NCI-H1417 (cell line): ENCODE results near the gene UVSSA.
"Not testable (repeated sequence)": the region's sequence is repeated elsewhere in the genome, so short reads cannot be mapped to it uniquely, and the experiment has no call there.

Experiments
- DNase-seq, 3 experiments: peaks; one replicate each; lab custom pipeline; 2025; lab: John Stamatoyannopoulos, UW

UVSSA gene

GRCh38 chr4:1317177-1318045 lies 29.6 kb upstream of the UVSSA start:
- DNase-seq: no peak

DNA sequence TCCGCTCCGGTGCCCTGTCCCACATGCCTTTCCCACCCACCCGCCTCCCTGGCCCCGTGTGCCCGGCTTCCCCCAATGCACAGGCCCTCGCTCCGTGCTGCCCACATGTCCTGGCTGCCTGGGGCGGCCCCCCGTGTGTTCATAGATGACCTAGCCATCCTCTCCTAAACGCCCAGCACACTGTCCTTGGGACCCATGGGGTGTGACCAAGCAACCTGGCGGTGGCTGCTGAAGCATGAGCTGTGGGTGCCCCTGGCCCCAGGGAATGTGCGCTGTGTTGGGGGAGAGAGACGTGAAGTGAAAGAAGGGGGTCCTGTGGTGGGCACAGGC lies 29.0 kb upstream of the UVSSA start:
- DNase-seq: no peak

DNA sequence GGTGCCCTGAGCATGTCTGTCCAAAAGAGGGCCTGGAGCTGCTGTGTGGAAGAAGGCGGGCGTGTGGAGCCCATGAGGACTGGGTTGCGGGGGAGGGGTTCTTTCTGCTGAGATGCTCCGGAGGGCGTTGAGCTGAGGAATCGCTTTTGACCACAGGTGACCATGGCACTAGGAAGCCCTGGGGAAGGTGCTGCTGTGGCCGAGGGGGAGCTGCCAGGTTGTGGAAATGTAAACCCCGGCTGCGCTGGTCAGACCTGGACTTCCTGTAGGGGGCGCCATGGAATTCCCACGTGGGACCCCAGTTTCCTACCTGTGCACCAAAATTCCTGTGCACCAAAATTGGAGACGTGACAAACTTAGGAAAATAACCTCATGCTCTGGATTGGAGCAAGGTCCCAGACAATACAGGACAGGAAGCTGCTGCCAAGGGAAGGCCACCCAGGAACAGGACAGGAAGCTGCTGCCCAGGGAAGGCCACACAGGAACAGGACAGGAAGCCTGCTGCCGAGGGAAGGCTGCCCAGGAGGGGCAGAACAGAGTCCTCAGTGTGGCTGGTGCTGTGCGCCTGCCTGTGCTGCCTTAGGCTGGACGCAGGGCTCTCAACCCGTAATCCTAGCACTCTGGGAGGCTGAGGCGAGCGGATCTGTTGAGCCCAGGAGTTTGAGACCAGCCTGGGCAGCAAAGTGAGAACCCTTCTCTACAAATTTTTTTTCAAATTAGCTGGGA lies 28.4 kb upstream of the UVSSA start:
- no peak for DNase-seq

DNA sequence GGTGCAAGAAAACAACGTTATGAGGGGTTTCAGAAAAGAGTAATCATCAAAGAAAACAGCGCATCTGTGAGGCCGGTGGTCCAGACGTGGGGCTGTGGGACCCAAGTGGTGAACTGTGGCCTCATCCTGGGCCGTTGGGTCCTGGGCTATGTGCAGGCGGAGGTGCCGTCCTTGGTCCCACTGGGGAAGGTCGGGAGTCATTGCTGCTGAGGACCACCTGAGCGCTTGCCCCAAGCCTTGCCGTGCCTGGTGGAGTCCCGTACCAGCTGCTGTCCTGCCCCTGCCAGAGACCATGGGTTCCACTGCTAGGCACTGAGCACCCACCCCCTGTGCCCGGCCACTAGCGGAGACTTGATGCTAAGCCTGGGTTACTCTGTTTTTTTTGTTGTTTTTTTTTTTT lies 25.5 kb upstream of the UVSSA start:
- no peak for DNase-seq

- no peak for DNase-seq
Observed at GRCh38 chr4:1321946-1322650, 24.9 kb upstream of the UVSSA start.

GRCh38 chr4:1323280-1323634 lies 23.8 kb upstream of the UVSSA start:
- no peak for DNase-seq

- DNase-seq: no peak
Observed at GRCh38 chr4:1323635-1324442, 23.2 kb upstream of the UVSSA start.

GRCh38 chr4:1324443-1325175 lies 22.4 kb upstream of the UVSSA start:
- DNase-seq: not testable (repeated sequence)

DNA sequence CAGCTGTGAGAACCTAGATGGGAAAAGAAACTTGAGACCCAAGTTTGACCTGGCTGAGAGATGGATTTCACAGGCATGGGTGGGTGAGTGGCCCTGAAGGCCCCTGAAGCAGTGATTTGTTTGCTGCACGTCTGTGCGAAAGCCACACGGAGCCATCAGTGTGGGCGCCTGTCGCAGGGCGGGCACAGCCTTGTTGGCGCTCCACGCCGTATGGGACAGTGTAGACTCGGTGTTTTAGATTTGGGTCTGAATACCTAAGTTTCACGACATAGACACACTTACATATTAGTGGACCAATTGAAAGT lies 21.9 kb upstream of the UVSSA start:
- DNase-seq: no peak

DNA sequence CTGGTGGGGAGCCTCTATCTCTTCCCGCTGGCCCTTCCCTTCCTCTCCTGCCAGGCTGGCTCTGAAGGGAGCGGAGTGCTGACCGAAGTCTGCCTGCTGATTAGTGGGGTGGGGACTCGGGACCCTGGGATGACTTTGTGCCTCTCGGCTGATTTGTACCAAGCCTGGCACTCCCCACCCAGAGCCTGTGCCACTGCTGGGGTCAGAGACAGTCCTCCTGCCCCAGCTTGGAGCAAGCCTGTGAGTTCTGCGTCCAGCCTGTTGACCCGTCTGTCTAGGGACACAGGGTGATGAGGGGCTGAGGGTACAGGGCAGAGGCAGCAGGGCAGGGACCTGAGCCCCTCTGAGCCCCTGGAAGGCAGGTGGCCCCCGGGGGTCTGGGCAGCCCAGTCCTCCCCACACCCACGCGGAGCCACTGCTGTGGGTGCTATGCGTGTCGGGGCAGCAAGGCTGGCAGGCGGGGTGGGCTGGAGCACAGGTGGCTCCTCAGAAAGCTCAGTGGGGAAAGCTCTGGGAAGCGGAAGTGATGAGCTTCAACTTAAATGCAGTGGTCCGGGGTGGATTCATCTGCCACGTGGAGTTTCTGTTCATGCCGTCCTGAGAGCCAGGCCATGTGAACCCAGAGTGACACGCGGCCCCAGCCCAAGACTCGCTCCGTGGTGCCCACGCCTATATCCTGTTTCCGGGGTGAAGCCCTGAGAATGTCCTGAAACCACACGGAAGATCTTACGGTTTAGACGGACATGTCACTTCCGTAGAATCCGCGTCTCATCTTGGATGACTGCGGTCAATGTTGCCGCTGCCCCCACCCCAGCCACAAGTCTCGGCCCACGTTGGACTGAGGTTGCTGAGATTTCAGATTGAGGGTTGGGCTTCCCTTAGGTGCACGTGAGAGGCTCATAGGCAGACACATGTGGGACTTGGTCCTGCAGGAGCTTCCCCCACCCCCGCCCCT lies 21.1 kb upstream of the UVSSA start:
- DNase-seq: no peak

GRCh38 chr4:1326751-1327525 lies 20.1 kb upstream of the UVSSA start:
- DNase-seq: no peak

GRCh38 chr4:1327526-1328266 lies 19.3 kb upstream of the UVSSA start:
- no peak for DNase-seq

DNA sequence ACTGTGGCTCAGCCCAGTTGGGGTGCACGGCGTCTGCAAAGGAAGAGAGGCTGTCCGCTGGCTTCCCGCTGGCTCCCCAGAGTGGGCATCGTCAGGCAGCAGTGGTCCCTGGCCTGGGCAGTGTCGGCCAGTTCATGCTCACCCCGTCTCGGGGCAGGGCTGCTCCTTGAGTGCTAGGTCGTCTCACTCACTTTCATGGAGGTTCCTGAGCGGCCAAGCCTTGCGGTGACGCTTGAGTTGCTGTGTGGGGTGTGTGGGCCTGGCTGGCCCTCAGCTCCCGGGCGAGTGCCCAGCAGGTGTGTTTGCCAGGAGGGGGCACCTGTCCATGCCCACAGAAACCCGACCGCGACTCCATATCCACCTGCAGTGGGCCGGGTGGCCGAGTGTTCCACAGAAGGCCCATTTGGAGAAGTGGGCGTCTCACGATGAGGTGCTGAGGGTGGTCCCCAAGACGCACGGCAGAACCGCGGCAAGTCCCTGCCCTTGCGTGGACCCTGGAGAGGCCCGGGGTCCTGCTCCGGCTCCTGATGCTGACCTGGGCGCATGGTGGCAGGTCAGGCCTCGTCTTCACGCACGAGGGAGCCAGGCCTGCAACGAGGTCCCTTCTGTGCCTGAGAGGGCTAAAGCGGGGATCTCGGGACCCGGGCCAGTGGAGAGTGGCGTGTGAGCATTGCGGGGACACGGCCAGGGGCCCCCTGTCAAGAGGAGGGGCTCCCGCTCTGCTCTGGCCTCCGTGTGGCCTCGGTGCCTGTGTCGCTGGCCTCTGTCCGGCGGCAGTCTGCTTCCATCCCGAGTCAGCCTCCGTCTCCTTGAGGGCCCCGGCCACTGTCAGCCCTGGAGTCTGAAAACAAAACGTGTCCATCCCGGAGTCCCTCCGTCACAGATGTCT lies 18.5 kb upstream of the UVSSA start:
- no peak for DNase-seq

DNA sequence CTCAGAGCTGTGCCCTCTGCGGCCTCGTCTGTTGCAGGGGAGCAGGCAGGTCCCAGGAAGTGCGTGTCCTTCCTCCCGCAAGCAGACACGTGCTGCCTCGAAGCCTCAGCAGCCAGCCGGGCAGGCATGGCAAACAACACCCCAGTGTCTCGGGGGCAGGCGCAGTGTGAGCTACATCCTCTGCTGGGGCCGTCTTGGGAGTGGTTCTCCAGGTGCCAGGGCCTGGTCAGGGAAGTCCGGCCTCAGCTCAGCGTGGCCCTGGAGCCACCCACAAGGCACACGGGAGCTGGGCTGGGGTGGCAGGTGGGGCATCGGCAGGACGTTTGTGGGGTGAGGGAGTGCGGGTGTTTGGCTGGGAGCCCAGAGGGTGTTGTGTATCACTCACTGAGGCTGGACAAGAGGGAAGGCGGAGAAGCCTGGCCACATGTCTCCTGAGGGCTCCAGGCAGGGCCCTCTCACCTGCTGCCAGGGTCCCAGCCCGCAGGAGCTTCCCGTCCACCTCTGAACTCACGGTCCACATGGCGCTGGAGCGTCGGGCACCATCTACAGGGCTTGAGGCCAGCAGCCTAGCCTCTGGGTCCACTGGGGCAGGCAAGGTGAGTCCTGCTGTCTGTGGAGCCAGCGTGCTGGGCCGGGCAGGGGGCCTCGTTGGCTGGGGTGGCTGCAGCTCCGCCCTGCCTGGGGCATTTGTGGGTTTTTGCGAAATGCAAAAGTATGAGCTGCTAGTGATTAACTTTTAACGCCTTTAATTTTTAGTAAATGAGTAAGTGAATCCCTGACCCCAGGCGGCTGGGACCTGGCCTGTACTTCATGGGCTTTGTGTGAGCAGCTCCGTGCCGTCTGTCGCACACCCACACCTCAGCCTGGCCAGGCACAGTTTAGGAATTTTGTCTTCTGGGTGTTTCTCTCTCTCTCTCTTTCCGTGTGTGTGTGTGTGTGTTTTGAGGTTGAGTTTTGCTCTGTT lies 17.3 kb upstream of the UVSSA start:
- no peak for DNase-seq

GRCh38 chr4:1330761-1331590 lies 16.0 kb upstream of the UVSSA start:
- DNase-seq: no peak
